IMR-90 (cell line): Measurements from ENCODE around the gene CHRD. TPM values are rescaled to one million over a fixed set of nuclear protein-coding genes. Genes with fewer than 3 reads are reported as not detected.

Experiments used
- ATAC-seq: fragments of 200-7000 bp; cut with Tn5 transposase; 2 replicates; pipeline ENCODE4 v1.9.1; 2020; ENCODE audit warnings: low read depth, mild to moderate bottlenecking, moderate library complexity
- BruUV-seq: library from RNA; stranded (reverse); fragments of 400-500 nt; replicated peaks from 2 replicates; lab custom pipeline; 2021; lab: Mats Ljungman, UMichigan
- CTCF ChIA-PET: fragments of 300-600 bp; formaldehyde crosslinking; extraction: SDS; loops from one replicate; lab custom pipeline; 2021; ENCODE audit warnings: antibody characterized with exemption; lab: Yijun Ruan, JAX
- POLR2A ChIA-PET: fragments of 300-600 bp; sonication (Branson Sonifier 250); formaldehyde crosslinking; loops from one replicate; lab custom pipeline; 2022; ENCODE audit warnings: antibody characterized with exemption; ENCODE audit not compliant: unreplicated experiment; lab: Charles Lee
- DNase-seq: peaks from one replicate; pipeline ENCODE4 v3.0.0; 2013
- H2AFZ ChIP-seq: replicated peaks from 2 replicates; pipeline ENCODE3; 2013; ENCODE audit warnings: low read length, mild to moderate bottlenecking; ENCODE audit not compliant: poor library complexity
- H2AK5ac ChIP-seq: 2 replicates; pipeline ENCODE4 v1.6.1; 2013; ENCODE audit warnings: low read depth, low read length, inconsistent platforms
- H2AK9ac ChIP-seq: replicated peaks from 2 replicates; pipeline ENCODE3; 2013; ENCODE audit warnings: mild to moderate bottlenecking, low read depth, low read length, moderate library complexity; ENCODE audit not compliant: poor library complexity
- H2BK120ac ChIP-seq: 2 replicates; pipeline ENCODE4 v1.6.1; 2013; ENCODE audit warnings: low read depth, low read length, inconsistent platforms
- H2BK15ac ChIP-seq: 3 replicates; pipeline ENCODE4 v1.6.1; 2013; ENCODE audit warnings: low read depth, low read length, inconsistent platforms
- H2BK20ac ChIP-seq: 2 replicates; pipeline ENCODE4 v1.6.1; 2013; ENCODE audit warnings: low read depth, mild to moderate bottlenecking, inconsistent platforms, low read length, moderate library complexity
- H2BK5ac ChIP-seq: 2 replicates; pipeline ENCODE4 v1.6.1; 2013; ENCODE audit warnings: mild to moderate bottlenecking, low read depth, low read length, inconsistent platforms; ENCODE audit not compliant: poor library complexity, severe bottlenecking
- H3K14ac ChIP-seq: replicated peaks from 2 replicates; pipeline ENCODE4 v1.6.1; 2013; ENCODE audit warnings: low read depth, low read length, inconsistent platforms
- H3K18ac ChIP-seq: 2 replicates; pipeline ENCODE4 v1.6.1; 2013; ENCODE audit warnings: low read depth, low read length, control low read depth
- H3K23ac ChIP-seq: 2 replicates; pipeline ENCODE4 v1.6.1; 2013; ENCODE audit warnings: low read depth, low read length, inconsistent platforms
- H3K27ac ChIP-seq: 2 replicates; pipeline ENCODE4 v1.5.1; 2013; ENCODE audit warnings: mild to moderate bottlenecking, control low read depth, low read length; ENCODE audit not compliant: insufficient read depth
- H3K27me3 ChIP-seq: 2 replicates; pipeline ENCODE4 v1.6.1; 2013; ENCODE audit warnings: low read length; ENCODE audit not compliant: control insufficient read depth, insufficient read depth
- H3K36me3 ChIP-seq: 2 replicates; pipeline ENCODE4 v1.6.1; 2013; ENCODE audit warnings: low read length, mixed read lengths; ENCODE audit not compliant: control insufficient read depth, insufficient read depth
- H3K4ac ChIP-seq: 2 replicates; pipeline ENCODE4 v1.6.1; 2013; ENCODE audit warnings: low read depth, low read length, inconsistent platforms
- H3K4me1 ChIP-seq: 2 replicates; pipeline ENCODE4 v1.6.1; 2013; ENCODE audit warnings: low read length, mixed read lengths; ENCODE audit not compliant: control insufficient read depth, insufficient read depth
- H3K4me2 ChIP-seq: 2 replicates; pipeline ENCODE4 v1.6.1; 2013; ENCODE audit warnings: low read depth, mild to moderate bottlenecking, control low read depth, low read length, moderate library complexity
- H3K4me3 ChIP-seq: 2 replicates; pipeline ENCODE4 v1.5.1; 2013; ENCODE audit warnings: low read depth, mild to moderate bottlenecking, control low read depth, low read length, moderate library complexity; ENCODE audit not compliant: insufficient read depth
- H3K56ac ChIP-seq: 2 replicates; pipeline ENCODE4 v1.6.1; 2013; ENCODE audit warnings: low read length, inconsistent platforms; ENCODE audit not compliant: insufficient read depth; ENCODE audit errors: extremely low read depth
- H3K79me1 ChIP-seq, 2 experiments: 2 replicates each; pipeline ENCODE4 v1.6.1; 2013; ENCODE audit warnings: low read length in 2 of 2, inconsistent platforms in 1 of 2, low read depth in 1 of 2
- H3K9ac ChIP-seq: 2 replicates; pipeline ENCODE4 v1.6.1; 2013; ENCODE audit warnings: low read depth, low read length, control low read depth
- H3K9me1 ChIP-seq: 2 replicates; pipeline ENCODE4 v1.6.1; 2013; ENCODE audit warnings: low read length, inconsistent platforms; ENCODE audit not compliant: insufficient read depth
- H3K9me3 ChIP-seq: 2 replicates; pipeline ENCODE4 v1.6.1; 2013; ENCODE audit warnings: low read length; ENCODE audit not compliant: control insufficient read depth, insufficient read depth
- H4K20me1 ChIP-seq: 2 replicates; pipeline ENCODE4 v1.6.1; 2013; ENCODE audit warnings: low read length, inconsistent platforms; ENCODE audit not compliant: insufficient read depth
- H4K5ac ChIP-seq: 2 replicates; pipeline ENCODE4 v1.6.1; 2013; ENCODE audit warnings: mild to moderate bottlenecking, low read depth, low read length, control low read depth
- H4K8ac ChIP-seq, 2 experiments: 2 replicates each; pipeline ENCODE4 v1.6.1; 2013; ENCODE audit warnings: low read depth in 2 of 2, low read length in 2 of 2, control low read depth in 1 of 2, inconsistent platforms in 1 of 2
- H4K91ac ChIP-seq: 2 replicates; pipeline ENCODE4 v1.6.1; 2013; ENCODE audit warnings: low read depth, low read length, inconsistent platforms; ENCODE audit not compliant: insufficient read depth
- BHLHE40 ChIP-seq: fragments of 150-350 bp; IDR thresholded peaks from 2 replicates; pipeline ENCODE4 v1.6.1; 2016; ENCODE audit warnings: mild to moderate bottlenecking, low read depth, low read length
- CEBPB ChIP-seq: IDR thresholded peaks from 2 replicates; pipeline ENCODE4 v1.6.1; 2012; ENCODE audit warnings: low read depth, low read length, improper control_type of control experiment
- CHD1 ChIP-seq: IDR thresholded peaks from 2 replicates; pipeline ENCODE4 v1.6.1; 2012; ENCODE audit warnings: low read depth, low read length, improper control_type of control experiment
- CTCF ChIP-seq: conservative IDR thresholded peaks from 2 replicates; pipeline ENCODE4 v1.5.1; 2012; ENCODE audit warnings: mild to moderate bottlenecking, low read depth, low read length, improper control_type of control experiment
- ELK1 ChIP-seq: fragments of 150-350 bp; IDR thresholded peaks from 2 replicates; pipeline ENCODE4 v1.6.1; 2016; ENCODE audit warnings: low read depth, mild to moderate bottlenecking, low read length, moderate library complexity, borderline replicate concordance
- FOS ChIP-seq: fragments of 150-350 bp; IDR thresholded peaks from 2 replicates; pipeline ENCODE4 v1.6.1; 2016; ENCODE audit warnings: low read depth, low read length
- MAFK ChIP-seq: IDR thresholded peaks from 2 replicates; pipeline ENCODE4 v1.6.1; 2012; ENCODE audit warnings: low read depth, low read length, improper control_type of control experiment
- MAZ ChIP-seq: IDR thresholded peaks from 2 replicates; pipeline ENCODE4 v1.6.1; 2012; ENCODE audit warnings: low read depth, mild to moderate bottlenecking, low read length, improper control_type of control experiment, moderate library complexity, borderline replicate concordance
- MXI1 ChIP-seq: IDR thresholded peaks from 2 replicates; pipeline ENCODE4 v1.6.1; 2012; ENCODE audit warnings: low read depth, mild to moderate bottlenecking, low read length, moderate library complexity, borderline replicate concordance
- NFE2L2 ChIP-seq: fragments of 150-350 bp; IDR thresholded peaks from 2 replicates; pipeline ENCODE4 v1.6.1; 2016; ENCODE audit warnings: low read depth, mild to moderate bottlenecking, low read length
- POLR2A ChIP-seq: IDR thresholded peaks from 2 replicates; pipeline ENCODE4 v1.6.1; 2012; ENCODE audit warnings: mild to moderate bottlenecking, low read depth, low read length
- RAD21 ChIP-seq: IDR thresholded peaks from 2 replicates; pipeline ENCODE4 v1.6.1; 2012; ENCODE audit warnings: low read length, improper control_type of control experiment
- RCOR1 ChIP-seq: IDR thresholded peaks from 2 replicates; pipeline ENCODE4 v1.6.1; 2012; ENCODE audit warnings: mild to moderate bottlenecking, low read length, improper control_type of control experiment; ENCODE audit not compliant: insufficient replicate concordance
- RFX5 ChIP-seq: IDR thresholded peaks from 2 replicates; pipeline ENCODE4 v1.8.0; 2012; ENCODE audit warnings: low read depth, mild to moderate bottlenecking, low read length, moderate library complexity
- SMC3 ChIP-seq: fragments of 150-350 bp; IDR thresholded peaks from 2 replicates; pipeline ENCODE4 v1.6.1; 2016; ENCODE audit warnings: low read depth, mild to moderate bottlenecking, antibody characterized with exemption, low read length, moderate library complexity
- WGBS, 2 experiments: methylation state at CpG; one replicate each; pipeline versions ENCODE4 v1.1.5 to v1.1.7; 2013; ENCODE audit warnings: missing lambda C conversion rate in 2 of 2; ENCODE audit not compliant: insufficient read length in 1 of 2; ENCODE audit errors: extremely low coverage in 2 of 2; 5-methylcytosine and 5-hydroxymethylcytosine counted together
- dilution Hi-C: fragments of 300-500 bp; cut with HindIII; formaldehyde crosslinking; loops from one replicate; pipeline ENCODE4 v1.14.3; 2018; ENCODE audit warnings: low sequenced_read_pairs; ENCODE audit not compliant: unreplicated experiment
- in situ Hi-C: fragments of 300-500 bp; cut with MboI; formaldehyde crosslinking; loops from 3 replicates; pipeline ENCODE4 v1.14.3; 2019; ENCODE audit warnings: low sequenced_read_pairs, inconsistent platforms, mixed read lengths
- intact Hi-C: fragments of 100-400 bp; cut with micrococcal nuclease; formaldehyde crosslinking; loops from 2 replicates; pipeline ENCODE4 v1.10.0; 2022
- polyA plus RNA-seq, 3 experiments: library from polyadenylated mRNA; depleted of rRNA; stranded (reverse); fragments of >200 nt; gene quantifications; 2 replicates each; pipeline ENCODE4 v1.2.3, GENCODE V29; 2012; ENCODE audit warnings: low replicate concordance in 1 of 3
- total RNA-seq: library from RNA; depleted of rRNA; stranded (reverse); fragments of >200 nt; gene quantifications from 2 replicates; pipeline ENCODE4 v1.2.3, GENCODE V29; 2012
- TF ChIP-seq, protein P1 (sequence below): fragments of 150-350 bp; IDR thresholded peaks from 2 replicates; pipeline ENCODE4 v1.6.1; 2017; ENCODE audit warnings: mild to moderate bottlenecking, antibody characterized with exemption, low read length, low read depth

CHRD gene
- total and polyA plus RNA-seq, 2 of the 4 experiments (the other 2 are of a cell fraction), result under 0.01 to 0.09 TPM

DNA sequence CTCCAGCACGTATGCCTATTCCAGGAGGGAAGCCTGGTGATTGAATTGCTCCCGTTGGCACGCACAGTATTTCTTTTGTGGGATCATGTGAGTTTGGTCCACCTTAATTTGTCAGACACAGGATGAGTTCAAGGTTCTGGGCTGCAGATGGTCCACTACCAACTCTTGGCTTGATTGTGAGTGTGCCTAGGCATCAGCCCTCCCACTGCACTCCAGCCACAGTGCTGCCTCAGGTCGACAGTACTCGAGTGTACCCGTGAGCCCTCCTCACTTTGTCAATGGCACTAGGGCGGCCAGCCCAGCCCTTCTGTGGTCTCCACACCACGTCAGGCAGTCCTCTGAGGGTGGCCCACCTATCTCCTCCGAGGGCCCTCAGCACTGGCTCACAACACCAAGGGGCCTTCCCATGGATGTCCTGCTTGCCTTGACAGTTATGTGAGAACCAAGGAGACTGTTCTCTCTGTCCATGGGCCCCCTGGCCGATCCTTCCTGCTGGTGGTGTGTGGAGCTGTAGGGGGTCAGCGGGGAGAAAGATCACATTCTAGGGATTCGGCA, 30.2 kb downstream of the CHRD start:
- Histone ChIP-seq H3K23ac (no peak overlapping the region), H3K18ac (no peak overlapping the region), H2BK120ac (no peak overlapping the region), H2AK5ac (no peak overlapping the region), H3K9me1 (no peaks in the 10 kb centered on the region), H4K5ac (no peak overlapping the region), H3K4me1 (no peaks in the 10 kb centered on the region), H4K8ac (no peak overlapping the region), H2AK9ac (no peak overlapping the region), H4K20me1 (no peaks in the 10 kb centered on the region), H3K14ac (no peak overlapping the region), H3K4me2 (no peak overlapping the region), H3K4me3 (no peak overlapping the region), H2BK5ac (no peak overlapping the region), H3K79me1 (no peaks in the 10 kb centered on the region), H3K36me3 (no peaks in the 10 kb centered on the region), H4K91ac (no peak overlapping the region), H3K27ac (no peak overlapping the region), H3K27me3 (peaks cover 43% of the 10 kb centered on the region), H3K9me3 (peaks cover 3% of the 10 kb centered on the region; the same call in 1 of the 2 replicates), H3K9ac (no peak overlapping the region), H3K56ac (no peak overlapping the region), H3K4ac (no peak overlapping the region), H2BK15ac (no peak overlapping the region), H2AFZ (no peak overlapping the region), H2BK20ac (no peak overlapping the region)
- ChIA-PET POLR2A (no interaction called here), CTCF (interaction anchor here (0.6 to 0.8 kb wide), 2 partner anchors 14 to 62 kb away, joined by 3 to 6 read pairs; no protein-coding TSS in a partner anchor)
- no TSS peak for BruUV-seq
- DNase-seq, result no peak
- dilution Hi-C loops (no loop called here), in situ Hi-C loops (no loop called here), intact Hi-C loops (no loop called here)
- no peak for ATAC-seq
- WGBS, 2 experiments, result no CpG with 5 or more reads among the region's 12 CpGs
- no peak for TF ChIP-seq FOS
- no peak for TF ChIP-seq MAFK
- TF ChIP-seq SMC3, result no peak
- TF ChIP-seq CHD1, result no peak
- TF ChIP-seq, protein P1, sequence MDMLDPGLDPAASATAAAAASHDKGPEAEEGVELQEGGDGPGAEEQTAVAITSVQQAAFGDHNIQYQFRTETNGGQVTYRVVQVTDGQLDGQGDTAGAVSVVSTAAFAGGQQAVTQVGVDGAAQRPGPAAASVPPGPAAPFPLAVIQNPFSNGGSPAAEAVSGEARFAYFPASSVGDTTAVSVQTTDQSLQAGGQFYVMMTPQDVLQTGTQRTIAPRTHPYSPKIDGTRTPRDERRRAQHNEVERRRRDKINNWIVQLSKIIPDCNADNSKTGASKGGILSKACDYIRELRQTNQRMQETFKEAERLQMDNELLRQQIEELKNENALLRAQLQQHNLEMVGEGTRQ, result no peak
- no peak for TF ChIP-seq MXI1
- TF ChIP-seq NFE2L2, result no peak
- no peak for TF ChIP-seq MAZ
- TF ChIP-seq CTCF, result no peak
- TF ChIP-seq RFX5, result no peak
- TF ChIP-seq ELK1, result no peak
- TF ChIP-seq RCOR1, result no peak
- TF ChIP-seq BHLHE40, result no peak
- no peak for TF ChIP-seq CEBPB
- no peak for TF ChIP-seq POLR2A
- no peak for TF ChIP-seq RAD21
